ENCODE measurements around the gene IGFBP7.

DNA sequence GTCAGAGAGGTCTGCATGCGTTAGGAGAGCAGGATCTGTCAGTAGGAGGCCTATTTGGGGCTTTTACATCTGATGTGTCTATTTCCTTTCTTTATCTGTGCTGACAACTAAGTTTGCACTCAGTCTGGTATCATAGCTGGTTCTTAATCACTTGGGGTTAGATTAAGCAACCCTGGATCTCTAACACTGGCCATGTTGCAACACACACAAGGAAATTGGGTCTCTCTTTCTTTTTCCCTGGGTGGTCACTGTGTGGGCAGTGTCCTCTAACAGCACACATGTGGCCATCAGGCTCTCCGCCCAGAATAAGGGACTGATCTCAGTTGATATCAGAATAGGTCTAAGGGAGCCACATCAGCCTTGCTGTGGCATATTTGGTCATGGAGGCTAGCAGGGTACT lies 38.9 kb downstream of the IGFBP7 start:
- TF ChIP-seq ZNF274 (IDR thresholded peaks at IDR 0.05; ENCODE audit: low read depth, low read length) (no peak), YY1 (IDR thresholded peaks at IDR 0.05; ENCODE audit: insufficient read depth, insufficient read length) (no peak), SUZ12 (IDR thresholded peaks at IDR 0.05; ENCODE audit: extremely low read depth, insufficient read depth, insufficient read length) (no peak)
